HG03432 (cell line): ENCODE data around the gene IRX3.

ENCODE experiments used
- ATAC-seq: cut with Tn5 transposase; IDR thresholded peaks from one replicate; pipeline ENCODE4 v1.9.1; 2021; ENCODE audit warnings: mild to moderate bottlenecking, moderate library complexity; ENCODE audit not compliant: unreplicated experiment

The IRX3 gene

GRCh38 chr16:54286366-54287130 lies at the start of gene IRX3:
IRX3 (minus strand) TSS chr16:54286787; CDS start chr16:54286050, 737 bp downstream.
- ATAC-seq = no peak

GRCh38 chr16:54335230-54335629 lies 48.6 kb upstream of the IRX3 start:
- ATAC-seq = no peak

- ATAC-seq = no peak
Measured at GRCh38 chr16:54334208-54334607, 47.6 kb upstream of the IRX3 start.

GRCh38 chr16:54331241-54332002 lies 44.8 kb upstream of the IRX3 start:
- ATAC-seq = no peak

GRCh38 chr16:54327609-54328008 lies 41.0 kb upstream of the IRX3 start:
- ATAC-seq = no peak

- no peak for ATAC-seq
Measured at GRCh38 chr16:54326266-54326662, 39.7 kb upstream of the IRX3 start.

GRCh38 chr16:54325616-54326265 lies 39.2 kb upstream of the IRX3 start:
- ATAC-seq = no peak

- no peak for ATAC-seq
Measured at GRCh38 chr16:54324716-54325115, 38.1 kb upstream of the IRX3 start.

- ATAC-seq = no peak
Measured at GRCh38 chr16:54320697-54321340, 34.2 kb upstream of the IRX3 start.

GRCh38 chr16:54318941-54319340 lies 32.4 kb upstream of the IRX3 start:
- no peak for ATAC-seq

- ATAC-seq = no peak
Measured at GRCh38 chr16:54317101-54317611, 30.6 kb upstream of the IRX3 start.

GRCh38 chr16:54316095-54316889 lies 29.7 kb upstream of the IRX3 start:
- ATAC-seq = no peak

- no peak for ATAC-seq
Measured at GRCh38 chr16:54313789-54314188, 27.2 kb upstream of the IRX3 start.

- ATAC-seq = no peak
Measured at GRCh38 chr16:54312502-54312991, 26.0 kb upstream of the IRX3 start.

- no peak for ATAC-seq
Measured at GRCh38 chr16:54309341-54309740, 22.8 kb upstream of the IRX3 start.

GRCh38 chr16:54305080-54305479 lies 18.5 kb upstream of the IRX3 start:
- no peak for ATAC-seq

- no peak for ATAC-seq
Measured at GRCh38 chr16:54303613-54304012, 17.0 kb upstream of the IRX3 start.

- ATAC-seq = no peak
Measured at GRCh38 chr16:54297154-54297553, 10.6 kb upstream of the IRX3 start.

- no peak for ATAC-seq
Measured at GRCh38 chr16:54296543-54296942, 10.0 kb upstream of the IRX3 start.
